Measurements from ENCODE around the gene CELF4.

Gene CELF4

GRCh38 chr18:37442477-37442876 is 123.1 kb downstream of the CELF4 start:
- DNase-seq (ENCODE audit: low read depth) = no peak

- DNase-seq (ENCODE audit: low read depth) = no peak
Measured at GRCh38 chr18:37441821-37442220, 123.8 kb downstream of the CELF4 start.

GRCh38 chr18:37440206-37440605 is 125.4 kb downstream of the CELF4 start:
- no peak for DNase-seq (ENCODE audit: low read depth)

GRCh38 chr18:37438417-37439180 is 127.0 kb downstream of the CELF4 start:
- no peak for DNase-seq (ENCODE audit: low read depth)

- no peak for DNase-seq (ENCODE audit: low read depth)
Measured at GRCh38 chr18:37435996-37436395, 129.6 kb downstream of the CELF4 start.

GRCh38 chr18:37435150-37435867 is 130.3 kb downstream of the CELF4 start:
- DNase-seq (ENCODE audit: low read depth) = no peak

- DNase-seq (ENCODE audit: low read depth) = no peak
Measured at GRCh38 chr18:37434161-37434860, 131.3 kb downstream of the CELF4 start.

GRCh38 chr18:37432436-37433195 is 133.0 kb downstream of the CELF4 start:
- no peak for DNase-seq (ENCODE audit: low read depth)

- no peak for DNase-seq (ENCODE audit: low read depth)
Measured at GRCh38 chr18:37430357-37431076, 135.1 kb downstream of the CELF4 start.

GRCh38 chr18:37429791-37430190 is 135.8 kb downstream of the CELF4 start:
- no peak for DNase-seq (ENCODE audit: low read depth)

- no peak for DNase-seq (ENCODE audit: low read depth)
Measured at GRCh38 chr18:37428288-37428974, 137.2 kb downstream of the CELF4 start.

- no peak for DNase-seq (ENCODE audit: low read depth)
Measured at GRCh38 chr18:37426586-37426985, 139.0 kb downstream of the CELF4 start.

- no peak for DNase-seq (ENCODE audit: low read depth)
Measured at GRCh38 chr18:37425222-37425621, 140.4 kb downstream of the CELF4 start.

GRCh38 chr18:37424507-37424906 is 141.1 kb downstream of the CELF4 start:
- no peak for DNase-seq (ENCODE audit: low read depth)

- no peak for DNase-seq (ENCODE audit: low read depth)
Measured at GRCh38 chr18:37422596-37422995, 143.0 kb downstream of the CELF4 start.

- DNase-seq (ENCODE audit: low read depth) = no peak
Measured at GRCh38 chr18:37422116-37422515, 143.5 kb downstream of the CELF4 start.

GRCh38 chr18:37421341-37422077 is 144.1 kb downstream of the CELF4 start:
- DNase-seq (ENCODE audit: low read depth) = no peak

- DNase-seq (ENCODE audit: low read depth) = no peak
Measured at GRCh38 chr18:37420315-37420880, 145.2 kb downstream of the CELF4 start.

- DNase-seq (ENCODE audit: low read depth) = no peak
Measured at GRCh38 chr18:37419866-37420265, 145.7 kb downstream of the CELF4 start.

- no peak for DNase-seq (ENCODE audit: low read depth)
Measured at GRCh38 chr18:37419315-37419714, 146.3 kb downstream of the CELF4 start.
